Loucy (cell line): ENCODE measurements around the gene GGT7.

Source experiments
- H2AFZ ChIP-seq: fragments of 200-600 bp; sonication (generic); 2 replicates; pipeline ENCODE4 v1.6.0; 2016; ENCODE audit warnings: antibody characterized with exemption, mild to moderate bottlenecking, low read length, moderate library complexity
- H3F3A ChIP-seq: fragments of 200-600 bp; 2 replicates; pipeline ENCODE4 v1.6.0; 2016; ENCODE audit warnings: antibody characterized with exemption, low read depth, mild to moderate bottlenecking
- H3K27me3 ChIP-seq: fragments of 200-600 bp; sonication (generic); 2 replicates; pipeline ENCODE4 v1.6.1; 2014; ENCODE audit warnings: low read length, mild to moderate bottlenecking; ENCODE audit not compliant: insufficient read depth, poor library complexity, severe bottlenecking
- H3K36me3 ChIP-seq: fragments of 200-600 bp; sonication (generic); 2 replicates; pipeline ENCODE4 v1.6.1; 2016; ENCODE audit warnings: low read length; ENCODE audit not compliant: insufficient read depth
- H3K4me1 ChIP-seq: fragments of 200-600 bp; sonication (generic); 2 replicates; pipeline ENCODE4 v1.5.1; 2014; ENCODE audit warnings: low read length, mild to moderate bottlenecking; ENCODE audit not compliant: insufficient read depth, poor library complexity, severe bottlenecking
- H3K4me2 ChIP-seq: fragments of 200-600 bp; sonication (generic); 2 replicates; pipeline ENCODE4 v1.6.0; 2014; ENCODE audit warnings: antibody characterized with exemption, low read length, low read depth, mild to moderate bottlenecking; ENCODE audit not compliant: poor library complexity, severe bottlenecking
- H3K4me3 ChIP-seq: fragments of 200-600 bp; sonication (generic); 2 replicates; pipeline ENCODE4 v1.5.1; 2014; ENCODE audit warnings: low read length, mild to moderate bottlenecking, mixed read lengths; ENCODE audit not compliant: poor library complexity, severe bottlenecking
- H3K79me2 ChIP-seq: fragments of 200-600 bp; sonication (generic); 2 replicates; pipeline ENCODE4 v1.6.1; 2014; ENCODE audit warnings: low read length; ENCODE audit not compliant: insufficient read depth
- H3K9ac ChIP-seq: fragments of 200-600 bp; sonication (generic); 2 replicates; pipeline ENCODE4 v1.6.0; 2014; ENCODE audit warnings: mild to moderate bottlenecking, low read depth, low read length, moderate library complexity; ENCODE audit not compliant: poor library complexity, severe bottlenecking
- H3K9me2 ChIP-seq: fragments of 200-600 bp; sonication (generic); replicated peaks from 2 replicates; pipeline ENCODE4 v1.6.1; 2016; ENCODE audit warnings: low read depth, low read length, mixed read lengths
- H3K9me3 ChIP-seq: fragments of 200-600 bp; sonication (generic); 2 replicates; pipeline ENCODE4 v1.6.1; 2014; ENCODE audit warnings: mild to moderate bottlenecking, antibody characterized with exemption, low read length, low read depth; ENCODE audit not compliant: insufficient read depth
- H4K20me1 ChIP-seq: fragments of 200-600 bp; sonication (generic); 2 replicates; pipeline ENCODE4 v1.6.0; 2014; ENCODE audit warnings: antibody characterized with exemption, low read length, mild to moderate bottlenecking; ENCODE audit not compliant: insufficient read depth, poor library complexity, severe bottlenecking
- EZH2phosphoT487 ChIP-seq: fragments of 200-600 bp; IDR thresholded peaks from 2 replicates; pipeline ENCODE4 v1.6.1; 2018; ENCODE audit warnings: antibody characterized with exemption, mild to moderate bottlenecking, moderate library complexity, borderline replicate concordance
- TF ChIP-seq, protein P1 (sequence below): fragments of 200-600 bp; sonication (generic); conservative IDR thresholded peaks from 2 replicates; pipeline ENCODE4 v1.5.1; 2014; ENCODE audit warnings: mild to moderate bottlenecking, antibody characterized with exemption, low read length

GGT7 gene

DNA sequence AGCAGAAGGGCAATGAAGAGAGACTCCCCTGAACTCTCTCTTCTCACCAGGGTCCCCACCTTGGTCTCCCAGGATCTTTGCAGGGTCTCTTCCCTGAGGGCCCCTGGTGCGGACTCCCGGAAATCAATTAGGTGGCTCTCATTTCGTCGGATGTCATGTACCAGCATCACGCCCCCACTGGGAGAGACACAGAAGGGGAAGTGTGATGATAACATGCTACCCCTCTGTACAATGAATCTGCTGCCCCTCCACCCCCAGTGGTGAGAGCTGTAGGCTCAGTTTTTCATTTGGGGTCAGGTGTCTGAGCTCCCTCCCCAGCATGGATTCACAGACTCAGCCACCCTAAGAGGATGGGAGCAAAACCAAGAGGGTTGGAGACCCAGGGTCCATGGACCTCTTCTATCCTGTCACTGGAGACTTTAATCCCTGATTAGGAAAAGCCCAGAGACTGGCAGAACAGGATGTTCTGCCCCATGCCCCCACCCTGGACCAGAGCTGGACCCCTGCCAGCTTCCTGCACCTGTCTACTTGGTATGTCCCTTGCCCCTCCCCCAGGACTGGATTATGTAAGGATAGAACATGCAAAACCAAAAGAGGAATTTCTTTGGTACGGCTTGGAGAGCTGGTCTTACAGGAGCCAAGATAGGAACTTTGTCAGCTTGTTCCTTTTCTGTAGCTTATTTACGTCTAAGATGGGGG, 11.1 kb downstream of the GGT7 start:
- Histone ChIP-seq H3K4me3 (no peak overlapping the region), H3K27me3 (no peaks in the 10 kb centered on the region), H3K79me2 (no peaks in the 10 kb centered on the region), H4K20me1 (no peaks in the 10 kb centered on the region), H3K4me2 (no peak overlapping the region), H3K9ac (no peak overlapping the region), H3F3A (no peaks in the 10 kb centered on the region), H3K9me2 (no peaks in the 10 kb centered on the region), H3K9me3 (no peaks in the 10 kb centered on the region), H2AFZ (no peak overlapping the region), H3K4me1 (no peaks in the 10 kb centered on the region), H3K36me3 (no peaks in the 10 kb centered on the region)
- TF ChIP-seq, protein P1, sequence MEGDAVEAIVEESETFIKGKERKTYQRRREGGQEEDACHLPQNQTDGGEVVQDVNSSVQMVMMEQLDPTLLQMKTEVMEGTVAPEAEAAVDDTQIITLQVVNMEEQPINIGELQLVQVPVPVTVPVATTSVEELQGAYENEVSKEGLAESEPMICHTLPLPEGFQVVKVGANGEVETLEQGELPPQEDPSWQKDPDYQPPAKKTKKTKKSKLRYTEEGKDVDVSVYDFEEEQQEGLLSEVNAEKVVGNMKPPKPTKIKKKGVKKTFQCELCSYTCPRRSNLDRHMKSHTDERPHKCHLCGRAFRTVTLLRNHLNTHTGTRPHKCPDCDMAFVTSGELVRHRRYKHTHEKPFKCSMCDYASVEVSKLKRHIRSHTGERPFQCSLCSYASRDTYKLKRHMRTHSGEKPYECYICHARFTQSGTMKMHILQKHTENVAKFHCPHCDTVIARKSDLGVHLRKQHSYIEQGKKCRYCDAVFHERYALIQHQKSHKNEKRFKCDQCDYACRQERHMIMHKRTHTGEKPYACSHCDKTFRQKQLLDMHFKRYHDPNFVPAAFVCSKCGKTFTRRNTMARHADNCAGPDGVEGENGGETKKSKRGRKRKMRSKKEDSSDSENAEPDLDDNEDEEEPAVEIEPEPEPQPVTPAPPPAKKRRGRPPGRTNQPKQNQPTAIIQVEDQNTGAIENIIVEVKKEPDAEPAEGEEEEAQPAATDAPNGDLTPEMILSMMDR, result no peak
- no peak for TF ChIP-seq EZH2phosphoT487

DNA sequence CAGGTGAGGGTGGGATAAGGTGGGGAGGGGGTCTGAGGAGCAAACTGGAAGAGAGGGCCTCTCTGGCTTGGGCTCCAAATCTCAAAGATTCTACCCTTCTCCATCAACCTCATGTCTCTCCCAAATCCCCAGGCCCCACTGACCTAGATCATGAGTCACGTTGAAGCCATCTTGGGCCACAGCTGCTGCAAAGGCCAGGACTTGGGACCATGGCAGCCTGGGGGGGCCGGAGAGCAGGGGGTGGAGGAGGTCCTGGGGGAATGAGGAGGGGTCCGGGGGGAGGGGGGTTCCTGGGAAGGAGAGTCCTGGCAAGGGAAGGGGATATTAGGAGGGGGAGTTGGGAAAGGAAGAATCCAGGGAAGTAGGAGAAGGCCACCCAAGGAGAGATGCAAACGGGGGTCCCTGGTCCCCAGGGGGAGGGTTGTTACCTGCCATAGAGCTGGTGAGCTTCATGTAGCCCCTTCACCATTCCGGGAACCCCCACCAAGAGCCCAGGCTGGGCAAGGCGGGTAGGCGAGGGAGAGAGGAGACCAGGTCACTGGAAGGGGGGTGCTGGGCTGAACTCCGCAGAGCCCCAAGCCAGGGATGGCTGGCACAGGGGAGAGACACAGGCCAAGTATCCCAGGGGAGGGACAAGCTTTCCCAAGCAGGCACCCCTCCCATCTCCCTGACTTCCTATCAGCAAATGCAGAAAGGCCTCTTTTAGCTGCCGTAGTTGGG, 12.7 kb downstream of the GGT7 start:
- Histone ChIP-seq H3K27me3 (no peaks in the 10 kb centered on the region), H3K79me2 (no peaks in the 10 kb centered on the region), H3K36me3 (no peaks in the 10 kb centered on the region), H3K9me2 (no peaks in the 10 kb centered on the region), H2AFZ (no peak overlapping the region), H3K4me3 (no peak overlapping the region), H3K4me2 (no peak overlapping the region), H3F3A (no peaks in the 10 kb centered on the region), H3K4me1 (no peaks in the 10 kb centered on the region), H4K20me1 (no peaks in the 10 kb centered on the region), H3K9me3 (no peaks in the 10 kb centered on the region), H3K9ac (no peak overlapping the region)
- no peak for TF ChIP-seq EZH2phosphoT487
- TF ChIP-seq, protein P1, result no peak

DNA sequence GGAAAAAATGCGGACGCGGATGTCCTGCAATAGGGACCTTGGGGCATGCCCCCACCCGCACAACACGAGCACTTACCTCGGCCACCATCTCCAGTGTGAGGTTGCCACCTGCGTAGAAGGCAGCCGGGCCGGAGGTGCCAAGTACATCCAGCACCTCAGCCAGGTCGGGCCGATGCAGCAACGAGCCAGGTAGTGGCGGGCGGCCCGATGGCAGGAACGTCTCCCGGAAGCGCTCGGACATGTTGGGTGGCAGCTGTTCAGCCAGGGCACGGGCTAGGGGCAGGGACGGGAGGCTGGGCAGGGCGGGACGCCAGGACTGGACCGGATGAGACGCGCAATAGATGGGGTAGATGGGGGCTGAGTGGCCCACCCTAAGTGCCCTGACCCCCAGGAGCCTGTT, 13.3 kb downstream of the GGT7 start:
- Histone ChIP-seq H3K4me2 (no peak overlapping the region), H4K20me1 (no peaks in the 10 kb centered on the region), H3K9me2 (no peaks in the 10 kb centered on the region), H3K79me2 (no peaks in the 10 kb centered on the region), H3K9ac (no peak overlapping the region), H3K27me3 (no peaks in the 10 kb centered on the region), H3K4me3 (no peak overlapping the region), H3F3A (no peaks in the 10 kb centered on the region), H3K9me3 (no peaks in the 10 kb centered on the region), H2AFZ (no peak overlapping the region), H3K36me3 (no peaks in the 10 kb centered on the region), H3K4me1 (no peaks in the 10 kb centered on the region)
- TF ChIP-seq, protein P1, result no peak
- TF ChIP-seq EZH2phosphoT487, result no peak
